Keratinocyte (primary cell): ENCODE results near the gene ZNF675.

Source experiments
- CTCF ChIP-seq, 3 experiments: IDR thresholded peaks in 1 of 3; conservative IDR thresholded peaks in 1 of 3; optimal IDR thresholded peaks in 1 of 3; 2 replicates in 2 of 3; 3 replicates in 1 of 3; pipeline versions ENCODE3 to v1.5.1; 2011; ENCODE audit warnings: low read length in 3 of 3, mild to moderate bottlenecking in 3 of 3, moderate library complexity in 2 of 3, control low read depth in 1 of 3, inconsistent platforms in 1 of 3; ENCODE audit not compliant: insufficient read depth in 2 of 3; ENCODE audit errors: extremely low read depth in 1 of 3
- EZH2 ChIP-seq: IDR thresholded peaks from one replicate; pipeline ENCODE4 v1.6.1; 2012; ENCODE audit warnings: inconsistent platforms, mild to moderate bottlenecking, low read length, moderate library complexity

DNA sequence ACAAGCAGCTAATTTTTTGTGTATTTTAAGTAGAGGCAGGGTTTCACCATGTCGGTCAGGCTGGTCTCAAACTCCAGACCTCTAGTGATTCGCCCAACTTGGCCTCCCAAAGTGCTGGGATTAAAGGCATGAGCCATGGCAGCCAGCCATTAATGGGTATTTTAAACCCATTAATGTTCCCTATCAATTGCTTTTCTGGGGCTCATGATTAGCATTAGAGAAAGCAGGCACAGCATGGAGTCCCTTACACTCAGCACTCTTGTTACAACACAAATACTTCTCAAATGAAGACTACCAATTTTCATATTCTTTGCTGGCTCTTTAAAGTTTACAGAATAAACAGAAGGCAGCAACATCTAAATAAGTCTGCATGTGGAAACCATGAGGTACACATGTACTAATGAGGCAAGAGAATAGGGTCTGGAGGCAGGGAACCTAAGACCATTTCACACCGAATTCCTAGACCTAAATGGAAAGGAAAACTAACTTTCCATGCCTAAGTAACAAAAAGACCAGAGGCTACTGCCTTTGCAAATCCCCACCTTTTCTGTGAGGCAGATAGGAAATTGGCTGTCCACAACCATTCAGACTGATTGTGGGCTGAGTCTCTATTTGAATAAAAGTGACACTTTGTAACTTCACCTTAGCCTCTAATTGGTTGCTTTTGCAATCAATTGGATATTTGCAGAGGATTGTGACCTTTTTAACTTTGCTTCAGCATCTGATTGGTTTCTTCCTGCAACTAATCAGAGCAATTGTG is 21.2 kb downstream of the ZNF675 start:
- no peak for TF ChIP-seq CTCF (optimal IDR thresholded peaks at IDR 0.05 in 1 of 3, IDR thresholded peaks at IDR 0.05 in 1 of 3, conservative IDR thresholded peaks at IDR 0.05 in 1 of 3; ENCODE audit: extremely low read depth in 1 of 3, insufficient read depth in 2 of 3, low read length in 3 of 3)
- no peak for TF ChIP-seq EZH2
